Neural progenitor cell (in vitro differentiated cells): ENCODE data around the gene SSX2IP.

Experiments
- CTCF ChIP-seq: fragments of 200-600 bp; sonication (generic); IDR thresholded peaks from 2 replicates; pipeline ENCODE4 v1.5.1; 2017; ENCODE audit warnings: antibody characterized with exemption, mild to moderate bottlenecking
- EZH2phosphoT487 ChIP-seq: fragments of 200-600 bp; sonication (generic); IDR thresholded peaks from 2 replicates; pipeline ENCODE4 v1.6.1; 2017; ENCODE audit warnings: antibody characterized with exemption

- TF ChIP-seq CTCF (no peak), EZH2phosphoT487 (no peak)
Observed at GRCh38 chr1:84732520-84732919, 42.3 kb upstream of the SSX2IP start.
